ENCODE measurements around the gene DPYSL4.
"Not testable (repeated sequence)": the region's sequence is repeated elsewhere in the genome, so short reads cannot be mapped to it uniquely, and the experiment has no call there.

DPYSL4 gene

GRCh38 chr10:132219486-132219885 is 32.7 kb downstream of the DPYSL4 start:
- peaks cover 3% of the 10 kb centered on the region for H3K9me3 ChIP-seq (ENCODE audit: control insufficient read depth, insufficient read depth, low read length)
- TF ChIP-seq CTCF (IDR thresholded peaks at IDR 0.05; ENCODE audit: low read depth, low read length, poor library complexity, severe bottlenecking) = no peak
- no peak for TF ChIP-seq EZH2phosphoT487 (IDR thresholded peaks at IDR 0.05; ENCODE audit: borderline replicate concordance, low read length)
- H3K4me2 ChIP-seq (ENCODE audit: low read length) = no peak overlapping the region
- no peaks in the 10 kb centered on the region for H4K20me1 ChIP-seq (ENCODE audit: control insufficient read depth, insufficient read depth, low read depth, low read length)
- H3K27me3 ChIP-seq (ENCODE audit: control insufficient read depth, low read length) = no peaks in the 10 kb centered on the region
- H3K27ac ChIP-seq (ENCODE audit: low read depth, low read length) = no peak overlapping the region
- no peak overlapping the region for H3K4me3 ChIP-seq (ENCODE audit: low read length)
- no peaks in the 10 kb centered on the region for H3F3A ChIP-seq (ENCODE audit: control insufficient read depth, insufficient read depth)
- H3K79me2 ChIP-seq (ENCODE audit: control insufficient read depth, low read length) = no peaks in the 10 kb centered on the region
- no peaks in the 10 kb centered on the region for H3K4me1 ChIP-seq (ENCODE audit: control insufficient read depth, low read length)
- no peaks in the 10 kb centered on the region for H3K9me2 ChIP-seq (replicated peaks; ENCODE audit: control insufficient read depth, low read length)
- no peaks in the 10 kb centered on the region for H3K36me3 ChIP-seq (ENCODE audit: control insufficient read depth, low read length)

GRCh38 chr10:132220061-132220460 is 33.3 kb downstream of the DPYSL4 start:
- TF ChIP-seq CTCF (IDR thresholded peaks at IDR 0.05; ENCODE audit: low read depth, low read length, poor library complexity, severe bottlenecking) (no peak), EZH2phosphoT487 (IDR thresholded peaks at IDR 0.05; ENCODE audit: borderline replicate concordance, low read length) (no peak)
- Histone ChIP-seq H3K4me3 (ENCODE audit: low read length) (no peak overlapping the region), H3F3A (ENCODE audit: control insufficient read depth, insufficient read depth) (no peaks in the 10 kb centered on the region), H3K4me2 (ENCODE audit: low read length) (no peak overlapping the region), H3K79me2 (ENCODE audit: control insufficient read depth, low read length) (no peaks in the 10 kb centered on the region), H3K9me3 (ENCODE audit: control insufficient read depth, insufficient read depth, low read length) (peaks cover 3% of the 10 kb centered on the region), H3K27me3 (ENCODE audit: control insufficient read depth, low read length) (no peaks in the 10 kb centered on the region), H3K4me1 (ENCODE audit: control insufficient read depth, low read length) (no peaks in the 10 kb centered on the region), H4K20me1 (ENCODE audit: control insufficient read depth, insufficient read depth, low read depth, low read length) (no peaks in the 10 kb centered on the region), H3K9me2 (replicated peaks; ENCODE audit: control insufficient read depth, low read length) (no peaks in the 10 kb centered on the region), H3K36me3 (ENCODE audit: control insufficient read depth, low read length) (no peaks in the 10 kb centered on the region), H3K27ac (ENCODE audit: low read depth, low read length) (no peak overlapping the region)

- H3K4me3 ChIP-seq (ENCODE audit: low read length); H3K27ac ChIP-seq (ENCODE audit: low read depth, low read length); H3K9me3 ChIP-seq (ENCODE audit: control insufficient read depth, insufficient read depth, low read length); H3K4me1 ChIP-seq (ENCODE audit: control insufficient read depth, low read length); H3F3A ChIP-seq (ENCODE audit: control insufficient read depth, insufficient read depth); H3K9me2 ChIP-seq (replicated peaks; ENCODE audit: control insufficient read depth, low read length); H3K79me2 ChIP-seq (ENCODE audit: control insufficient read depth, low read length); H3K4me2 ChIP-seq (ENCODE audit: low read length); H4K20me1 ChIP-seq (ENCODE audit: control insufficient read depth, insufficient read depth, low read depth, low read length); H3K36me3 ChIP-seq (ENCODE audit: control insufficient read depth, low read length); H3K27me3 ChIP-seq (ENCODE audit: control insufficient read depth, low read length): not testable (repeated sequence)
Observed at GRCh38 chr10:132220996-132221395, 34.2 kb downstream of the DPYSL4 start.

GRCh38 chr10:132222726-132223125 is 36.0 kb downstream of the DPYSL4 start:
- Histone ChIP-seq H3K27me3 (ENCODE audit: control insufficient read depth, low read length) (no peaks in the 10 kb centered on the region), H4K20me1 (ENCODE audit: control insufficient read depth, insufficient read depth, low read depth, low read length) (no peaks in the 10 kb centered on the region), H3F3A (ENCODE audit: control insufficient read depth, insufficient read depth) (no peaks in the 10 kb centered on the region), H3K4me3 (ENCODE audit: low read length) (no peak overlapping the region), H3K9me3 (ENCODE audit: control insufficient read depth, insufficient read depth, low read length) (no peaks in the 10 kb centered on the region), H3K27ac (ENCODE audit: low read depth, low read length) (no peak overlapping the region), H3K4me2 (ENCODE audit: low read length) (no peak overlapping the region), H3K4me1 (ENCODE audit: control insufficient read depth, low read length) (no peaks in the 10 kb centered on the region), H3K9me2 (replicated peaks; ENCODE audit: control insufficient read depth, low read length) (no peaks in the 10 kb centered on the region), H3K79me2 (ENCODE audit: control insufficient read depth, low read length) (no peaks in the 10 kb centered on the region), H3K36me3 (ENCODE audit: control insufficient read depth, low read length) (no peaks in the 10 kb centered on the region)
- TF ChIP-seq CTCF (IDR thresholded peaks at IDR 0.05; ENCODE audit: low read depth, low read length, poor library complexity, severe bottlenecking) (no peak), EZH2phosphoT487 (IDR thresholded peaks at IDR 0.05; ENCODE audit: borderline replicate concordance, low read length) (no peak)
